ENCODE data around the gene UBD.

UBD gene

GRCh38 chr6:29558439-29559079 is 973 bp downstream of the UBD start:
- DNase-seq: no peak

GRCh38 chr6:29557320-29557719 is 2.2 kb downstream of the UBD start:
- no peak for DNase-seq

GRCh38 chr6:29554764-29555163 is 4.8 kb downstream of the UBD start:
- DNase-seq: no peak

GRCh38 chr6:29553268-29554057 is 6.1 kb downstream of the UBD start:
- DNase-seq: no peak

GRCh38 chr6:29552512-29553051 is 7.0 kb downstream of the UBD start:
- no peak for DNase-seq

- DNase-seq: peak; percentile 11
Observed at GRCh38 chr6:29547573-29547972, 12.0 kb downstream of the UBD start.

GRCh38 chr6:29537714-29538403 is 21.7 kb downstream of the UBD start:
- no peak for DNase-seq

GRCh38 chr6:29532320-29532951 is 27.1 kb downstream of the UBD start:
- no peak for DNase-seq

- peak; percentile 25 for DNase-seq
Observed at GRCh38 chr6:29531668-29532067, 27.9 kb downstream of the UBD start.

- no peak for DNase-seq
Observed at GRCh38 chr6:29530671-29531310, 28.7 kb downstream of the UBD start.

- no peak for DNase-seq
Observed at GRCh38 chr6:29529956-29530355, 29.6 kb downstream of the UBD start.

- no peak for DNase-seq
Observed at GRCh38 chr6:29528988-29529560, 30.5 kb downstream of the UBD start.

GRCh38 chr6:29528300-29528931 is 31.1 kb downstream of the UBD start:
- DNase-seq: no peak

- DNase-seq: no peak
Observed at GRCh38 chr6:29527564-29527963, 32.0 kb downstream of the UBD start.

- no peak for DNase-seq
Observed at GRCh38 chr6:29527126-29527525, 32.4 kb downstream of the UBD start.

- DNase-seq: no peak
Observed at GRCh38 chr6:29525311-29525639, 34.3 kb downstream of the UBD start.

GRCh38 chr6:29524444-29525310 is 34.9 kb downstream of the UBD start:
- no peak for DNase-seq

- DNase-seq: no peak
Observed at GRCh38 chr6:29524044-29524443, 35.5 kb downstream of the UBD start.

GRCh38 chr6:29522227-29522626 is 37.3 kb downstream of the UBD start:
- no peak for DNase-seq

- no peak for DNase-seq
Observed at GRCh38 chr6:29521006-29521680, 38.4 kb downstream of the UBD start.
